Vagina (tissue), 2 donors: ENCODE results near the gene RRP8.

Source experiments
- POLR2A ChIP-seq, 2 donors: fragments of 450-650 bp; IDR thresholded peaks; one replicate each; pipeline ENCODE4 v1.6.1; 2017; ENCODE audit warnings: antibody characterized with exemption in 2 of 2, mild to moderate bottlenecking in 2 of 2, moderate library complexity in 2 of 2
- POLR2AphosphoS5 ChIP-seq, 2 donors: sonication (generic); formaldehyde crosslinking; IDR thresholded peaks; one replicate each; pipeline ENCODE4 v1.9.0; 2017; ENCODE audit warnings: antibody characterized with exemption in 2 of 2, mild to moderate bottlenecking in 2 of 2, low read depth in 1 of 2; ENCODE audit not compliant: insufficient read depth in 1 of 2
- TF ChIP-seq, protein P1 (sequence below), 3 experiments: fragments of 450-650 bp in 2 of 3; fragments of 200-600 bp in 1 of 3; sonication (generic) in 1 of 3; IDR thresholded peaks; one replicate each; pipeline ENCODE4 v1.5.1; 2017 to 2019; ENCODE audit warnings: antibody characterized with exemption in 3 of 3, mild to moderate bottlenecking in 2 of 3, moderate library complexity in 2 of 3

DNA sequence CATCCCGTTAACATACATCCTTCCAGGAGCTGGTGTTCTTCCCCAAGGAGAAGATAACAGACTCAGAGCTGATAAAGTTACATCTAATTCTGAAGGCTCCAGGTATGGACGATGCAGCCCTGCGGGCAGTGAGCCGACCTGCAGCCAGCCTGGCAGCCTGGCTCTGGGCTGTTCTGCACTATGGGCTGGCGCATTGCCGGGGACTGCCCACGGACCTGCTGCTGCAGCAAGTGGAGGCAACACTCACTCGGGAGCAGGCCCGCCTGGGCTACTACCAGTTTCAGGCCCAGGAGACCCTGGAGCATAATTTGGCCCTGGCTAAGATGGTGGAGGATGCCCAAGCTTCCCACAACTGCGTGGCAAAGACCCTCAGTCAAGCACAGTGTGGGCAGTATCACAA lies 39.7 kb downstream of the RRP8 start:
- TF ChIP-seq, protein P1, sequence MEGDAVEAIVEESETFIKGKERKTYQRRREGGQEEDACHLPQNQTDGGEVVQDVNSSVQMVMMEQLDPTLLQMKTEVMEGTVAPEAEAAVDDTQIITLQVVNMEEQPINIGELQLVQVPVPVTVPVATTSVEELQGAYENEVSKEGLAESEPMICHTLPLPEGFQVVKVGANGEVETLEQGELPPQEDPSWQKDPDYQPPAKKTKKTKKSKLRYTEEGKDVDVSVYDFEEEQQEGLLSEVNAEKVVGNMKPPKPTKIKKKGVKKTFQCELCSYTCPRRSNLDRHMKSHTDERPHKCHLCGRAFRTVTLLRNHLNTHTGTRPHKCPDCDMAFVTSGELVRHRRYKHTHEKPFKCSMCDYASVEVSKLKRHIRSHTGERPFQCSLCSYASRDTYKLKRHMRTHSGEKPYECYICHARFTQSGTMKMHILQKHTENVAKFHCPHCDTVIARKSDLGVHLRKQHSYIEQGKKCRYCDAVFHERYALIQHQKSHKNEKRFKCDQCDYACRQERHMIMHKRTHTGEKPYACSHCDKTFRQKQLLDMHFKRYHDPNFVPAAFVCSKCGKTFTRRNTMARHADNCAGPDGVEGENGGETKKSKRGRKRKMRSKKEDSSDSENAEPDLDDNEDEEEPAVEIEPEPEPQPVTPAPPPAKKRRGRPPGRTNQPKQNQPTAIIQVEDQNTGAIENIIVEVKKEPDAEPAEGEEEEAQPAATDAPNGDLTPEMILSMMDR (IDR thresholded peaks at IDR 0.05) = no peak
- no peak for TF ChIP-seq POLR2AphosphoS5 (IDR thresholded peaks at IDR 0.05; ENCODE audit: insufficient read depth in 1 of 2, low read depth in 1 of 2)
- no peak for TF ChIP-seq POLR2A (IDR thresholded peaks at IDR 0.05)
